Measurements from ENCODE around the gene BEST4.
"Not testable (repeated sequence)": the region's sequence is repeated elsewhere in the genome, so short reads cannot be mapped to it uniquely, and the experiment has no call there.

The BEST4 gene

DNA sequence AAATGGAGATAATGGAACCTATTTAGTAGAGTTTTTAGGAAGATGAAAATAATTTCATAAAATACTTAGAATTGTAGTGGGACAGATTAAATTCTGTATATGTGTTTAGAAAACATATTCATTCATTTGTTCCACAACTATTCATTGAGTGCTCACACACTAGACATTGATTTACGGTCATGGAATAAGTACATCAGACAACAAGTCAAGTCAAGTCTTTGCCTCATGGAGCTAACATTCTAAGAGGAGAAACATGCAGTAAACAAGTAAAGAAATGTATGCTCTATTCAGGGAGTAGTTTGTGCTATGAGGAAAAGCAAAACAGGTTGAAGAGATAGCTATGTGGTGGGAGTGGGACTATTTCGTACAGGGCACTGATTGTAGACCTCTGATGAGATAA is 29.3 kb upstream of the BEST4 start:
- H3K9ac ChIP-seq (ENCODE audit: low read length), result no peak overlapping the region
- no peaks in the 10 kb centered on the region for H3K9me3 ChIP-seq (ENCODE audit: low read length)
- no peak overlapping the region for H3K4me3 ChIP-seq (ENCODE audit: low read depth in 1 of 2, low read length in 2 of 2)
- H3K27me3 ChIP-seq (ENCODE audit: control insufficient read depth in 1 of 2, insufficient read depth in 2 of 2, low read length in 2 of 2), result no peaks in the 10 kb centered on the region
- no peak overlapping the region for H3K27ac ChIP-seq (ENCODE audit: low read depth, low read length)
- H3K4me1 ChIP-seq (ENCODE audit: insufficient read depth, low read length), result peaks cover 15% of the 10 kb centered on the region
- H3K36me3 ChIP-seq (ENCODE audit: insufficient read depth, low read length), result no peaks in the 10 kb centered on the region

DNA sequence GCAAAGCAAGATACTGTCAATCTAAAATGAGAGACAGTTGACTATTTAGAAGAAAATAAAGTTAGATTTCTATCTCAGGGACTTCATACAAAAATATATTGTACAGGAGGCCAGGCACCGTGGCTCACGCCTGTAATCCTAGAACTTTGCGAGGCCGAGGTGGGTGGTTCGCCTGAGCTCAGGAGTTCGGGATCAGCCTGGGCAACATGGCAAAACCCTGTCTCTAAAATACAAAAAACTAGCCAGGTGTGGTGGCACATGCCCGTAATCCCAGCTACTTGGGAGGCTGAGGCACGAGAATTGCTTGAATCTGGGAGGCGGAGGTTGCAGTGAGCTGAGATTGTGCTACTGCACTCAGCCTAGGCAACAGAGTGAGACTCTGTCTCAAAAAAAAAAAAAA is 28.0 kb upstream of the BEST4 start:
- not testable (repeated sequence) for H3K4me1 ChIP-seq (ENCODE audit: insufficient read depth, low read length); H3K4me3 ChIP-seq (ENCODE audit: low read depth in 1 of 2, low read length in 2 of 2)

DNA sequence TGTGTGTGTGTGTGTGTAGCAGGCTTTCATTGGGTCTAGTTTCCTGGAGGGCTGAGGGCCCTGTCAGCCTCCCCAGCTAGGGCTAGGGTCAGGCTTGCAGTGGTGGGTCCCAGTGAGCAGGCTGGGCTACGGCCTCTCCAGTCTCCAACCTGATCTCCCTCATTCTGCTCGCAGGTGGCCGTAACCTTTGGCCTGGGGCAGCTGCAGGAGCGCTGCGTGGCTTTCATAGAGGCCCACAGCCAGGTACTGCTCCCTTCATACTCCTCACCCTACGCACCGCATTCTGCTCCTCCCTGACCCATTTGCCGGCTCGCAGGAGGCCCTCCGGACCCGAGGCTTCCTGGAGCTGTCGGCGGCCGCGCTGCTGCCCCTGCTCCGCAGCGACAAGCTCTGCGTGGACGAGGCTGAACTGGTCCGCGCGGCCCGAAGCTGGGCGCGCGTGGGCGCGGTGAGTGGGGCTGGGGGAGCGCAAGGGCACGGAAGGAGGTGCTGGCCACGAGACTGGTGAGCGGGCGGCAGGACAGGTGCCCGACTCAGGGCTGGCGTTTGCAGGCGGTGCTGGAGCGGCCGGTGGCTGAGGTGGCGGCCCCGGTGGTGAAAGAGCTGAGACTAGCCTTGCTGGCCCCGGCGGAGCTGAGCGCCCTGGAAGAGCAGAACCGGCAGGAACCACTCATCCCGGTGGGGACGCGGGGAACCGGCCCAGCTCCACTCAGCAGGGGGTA is 25.0 kb upstream of the BEST4 start:
- Histone ChIP-seq H3K36me3 (ENCODE audit: insufficient read depth, low read length) (no peaks in the 10 kb centered on the region), H3K9me3 (ENCODE audit: low read length) (no peaks in the 10 kb centered on the region), H3K4me1 (ENCODE audit: insufficient read depth, low read length) (peaks cover 30% of the 10 kb centered on the region), H3K9ac (ENCODE audit: low read length) (peak overlapping the region; percentile 27), H3K27me3 (ENCODE audit: control insufficient read depth in 1 of 2, insufficient read depth in 2 of 2, low read length in 2 of 2) (no peaks in the 10 kb centered on the region), H3K27ac (ENCODE audit: low read depth, low read length) (peak overlapping the region; percentile 92), H3K4me3 (ENCODE audit: low read depth in 1 of 2, low read length in 2 of 2) (peak overlapping the region; percentile 46 to 63)

More for the DNA sequence above, 28.0 kb upstream of the BEST4 start:
- H3K9me3 ChIP-seq (ENCODE audit: low read length); H3K36me3 ChIP-seq (ENCODE audit: insufficient read depth, low read length); H3K9ac ChIP-seq (ENCODE audit: low read length); H3K27ac ChIP-seq (ENCODE audit: low read depth, low read length); H3K27me3 ChIP-seq (ENCODE audit: control insufficient read depth in 1 of 2, insufficient read depth in 2 of 2, low read length in 2 of 2): not testable (repeated sequence)

DNA sequence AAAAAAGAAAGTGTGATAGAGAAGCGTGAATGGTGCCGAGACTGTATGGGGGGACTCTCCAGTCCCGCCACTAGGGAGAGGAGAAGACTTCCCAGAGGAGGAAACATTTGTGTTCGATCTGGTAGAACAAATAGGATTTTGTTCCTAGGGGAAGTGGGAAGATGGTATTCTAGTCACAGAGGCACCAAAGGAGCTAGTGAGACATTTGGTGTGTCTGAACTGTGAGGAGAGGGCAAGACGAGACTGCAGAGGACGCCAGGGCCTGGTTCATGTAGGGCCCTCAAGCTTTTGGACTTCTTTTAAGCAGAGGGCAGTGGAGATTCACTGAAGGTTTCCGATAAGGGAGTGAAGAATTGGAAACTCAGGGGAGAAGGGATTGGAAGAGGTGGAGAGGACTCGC is 23.3 kb upstream of the BEST4 start:
- H3K4me1 ChIP-seq (ENCODE audit: insufficient read depth, low read length), result peaks cover 47% of the 10 kb centered on the region
- no peaks in the 10 kb centered on the region for H3K36me3 ChIP-seq (ENCODE audit: insufficient read depth, low read length)
- no peaks in the 10 kb centered on the region for H3K9me3 ChIP-seq (ENCODE audit: low read length)
- H3K9ac ChIP-seq (ENCODE audit: low read length), result no peak overlapping the region
- H3K27me3 ChIP-seq (ENCODE audit: control insufficient read depth in 1 of 2, insufficient read depth in 2 of 2, low read length in 2 of 2), result no peaks in the 10 kb centered on the region
- no peak overlapping the region for H3K4me3 ChIP-seq (ENCODE audit: low read depth in 1 of 2, low read length in 2 of 2)
- H3K27ac ChIP-seq (ENCODE audit: low read depth, low read length), result no peak overlapping the region

DNA sequence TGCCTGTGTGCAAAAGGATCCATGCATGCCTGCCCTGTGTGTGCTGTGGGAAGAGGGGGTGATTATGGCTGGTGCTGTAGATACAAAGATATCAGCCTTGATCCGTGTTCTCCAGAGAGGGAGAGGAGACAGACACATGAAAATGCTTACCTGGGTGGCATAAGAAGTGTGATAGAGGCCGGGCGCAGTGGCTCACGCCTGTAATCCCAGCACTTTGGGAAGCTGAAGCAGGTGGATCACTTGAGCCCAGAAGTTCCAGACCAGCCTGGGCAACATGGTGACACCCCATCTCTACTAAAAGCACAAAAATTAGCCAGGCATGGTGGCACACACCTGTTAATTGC is 22.8 kb upstream of the BEST4 start:
- H3K9me3 ChIP-seq (ENCODE audit: low read length); H3K9ac ChIP-seq (ENCODE audit: low read length): not testable (repeated sequence)

DNA sequence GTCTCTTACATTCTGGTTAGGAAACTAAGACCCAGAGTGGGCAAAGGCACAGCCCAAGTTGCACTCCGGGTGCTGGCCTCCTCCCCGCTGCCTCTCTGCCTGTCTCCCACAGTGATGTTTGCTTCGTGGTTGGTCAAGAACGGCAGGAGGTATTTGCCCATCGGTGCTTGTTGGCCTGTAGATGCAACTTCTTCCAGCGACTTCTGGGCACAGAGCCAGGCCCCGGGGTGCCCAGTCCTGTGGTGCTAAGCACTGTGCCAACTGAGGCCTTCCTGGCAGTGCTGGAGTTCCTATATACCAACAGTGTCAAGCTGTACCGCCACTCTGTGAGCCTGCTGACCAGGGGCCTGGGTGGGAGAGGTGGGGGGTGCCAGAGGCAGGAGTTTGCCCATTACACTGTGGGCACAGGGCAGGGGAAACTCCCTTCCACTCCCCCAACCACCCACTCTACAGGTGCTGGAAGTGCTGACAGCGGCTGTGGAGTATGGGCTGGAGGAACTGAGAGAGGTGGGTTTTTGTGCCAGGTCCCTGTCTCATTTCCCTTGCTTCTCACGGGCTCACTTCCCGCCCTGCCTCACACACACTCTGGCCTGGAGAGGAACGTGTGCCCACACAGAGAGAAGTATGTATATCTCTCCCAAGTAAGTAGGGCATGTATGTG is 22.3 kb upstream of the BEST4 start:
- H3K27ac ChIP-seq (ENCODE audit: low read depth, low read length), result peak overlapping the region; percentile 99
- peaks cover 6% of the 10 kb centered on the region for H3K36me3 ChIP-seq (ENCODE audit: insufficient read depth, low read length)
- no peaks in the 10 kb centered on the region for H3K27me3 ChIP-seq (ENCODE audit: control insufficient read depth in 1 of 2, insufficient read depth in 2 of 2, low read length in 2 of 2)
- H3K9me3 ChIP-seq (ENCODE audit: low read length), result no peaks in the 10 kb centered on the region
- peak overlapping the region; percentile 14 for H3K9ac ChIP-seq (ENCODE audit: low read length)
- H3K4me1 ChIP-seq (ENCODE audit: insufficient read depth, low read length), result peaks cover 47% of the 10 kb centered on the region
- H3K4me3 ChIP-seq (ENCODE audit: low read depth in 1 of 2, low read length in 2 of 2), result peak overlapping the region in 1 of 2 donors; percentile 46

More for the DNA sequence above, 22.8 kb upstream of the BEST4 start:
- not testable (repeated sequence) for H3K36me3 ChIP-seq (ENCODE audit: insufficient read depth, low read length); H3K27me3 ChIP-seq (ENCODE audit: control insufficient read depth in 1 of 2, insufficient read depth in 2 of 2, low read length in 2 of 2); H3K27ac ChIP-seq (ENCODE audit: low read depth, low read length); H3K4me3 ChIP-seq (ENCODE audit: low read depth in 1 of 2, low read length in 2 of 2)
- peaks cover 47% of the 10 kb centered on the region for H3K4me1 ChIP-seq (ENCODE audit: insufficient read depth, low read length)

DNA sequence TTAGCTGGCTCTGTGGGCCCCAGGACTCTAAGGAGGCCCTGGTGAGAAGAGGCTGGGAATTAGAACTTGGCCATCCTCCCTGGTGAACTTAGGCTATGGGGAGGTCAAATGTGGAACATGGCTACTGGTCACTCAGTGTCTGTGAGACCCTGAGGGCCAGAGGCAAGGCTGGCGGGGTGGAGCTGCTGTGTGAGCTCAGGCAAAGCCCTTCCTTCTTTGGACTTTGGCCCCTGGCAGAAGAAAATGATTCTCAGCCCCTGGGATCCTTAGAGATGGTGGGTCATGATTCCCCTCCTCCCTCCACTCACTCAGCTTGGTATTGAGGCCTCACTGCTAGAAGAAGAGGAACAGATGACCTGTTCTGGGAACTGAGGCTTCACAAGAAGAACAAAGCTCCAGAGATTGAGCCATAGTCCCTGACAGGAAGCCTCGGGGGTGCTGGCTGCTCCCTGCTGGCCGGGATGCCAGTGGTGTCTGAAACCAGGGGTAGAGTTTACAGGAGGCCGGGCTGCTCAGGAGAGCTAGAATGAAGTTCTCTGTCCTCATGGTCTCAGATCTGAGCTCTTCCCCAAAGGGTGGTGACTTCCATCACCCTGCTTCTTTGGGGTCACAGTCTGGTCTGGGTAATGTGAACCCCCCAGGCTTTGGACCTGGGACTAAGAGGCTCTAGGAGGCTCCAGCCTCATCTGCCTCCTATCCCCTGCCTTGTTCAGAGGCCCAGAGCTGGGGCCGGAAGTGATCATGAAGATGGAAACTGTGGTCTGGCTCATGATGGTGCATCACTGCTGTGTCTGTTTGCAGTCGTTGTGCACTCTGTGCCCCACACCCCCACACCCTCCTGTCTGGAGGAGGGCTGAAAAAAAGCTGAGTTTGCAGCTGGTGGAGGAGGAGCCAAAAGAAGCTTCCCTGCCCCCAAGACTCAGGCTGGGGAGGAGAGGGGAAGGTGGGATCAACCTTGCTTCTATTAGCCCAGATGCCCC is 21.3 kb upstream of the BEST4 start:
- Histone ChIP-seq H3K9ac (ENCODE audit: low read length) (peak overlapping the region; percentile 18), H3K27me3 (ENCODE audit: control insufficient read depth in 1 of 2, insufficient read depth in 2 of 2, low read length in 2 of 2) (no peaks in the 10 kb centered on the region), H3K4me1 (ENCODE audit: insufficient read depth, low read length) (peaks cover 47% of the 10 kb centered on the region), H3K9me3 (ENCODE audit: low read length) (no peaks in the 10 kb centered on the region), H3K4me3 (ENCODE audit: low read depth in 1 of 2, low read length in 2 of 2) (peak overlapping the region in 1 of 2 donors; percentile 46), H3K36me3 (ENCODE audit: insufficient read depth, low read length) (peaks cover 9% of the 10 kb centered on the region), H3K27ac (ENCODE audit: low read depth, low read length) (peak overlapping the region; percentile 99)

DNA sequence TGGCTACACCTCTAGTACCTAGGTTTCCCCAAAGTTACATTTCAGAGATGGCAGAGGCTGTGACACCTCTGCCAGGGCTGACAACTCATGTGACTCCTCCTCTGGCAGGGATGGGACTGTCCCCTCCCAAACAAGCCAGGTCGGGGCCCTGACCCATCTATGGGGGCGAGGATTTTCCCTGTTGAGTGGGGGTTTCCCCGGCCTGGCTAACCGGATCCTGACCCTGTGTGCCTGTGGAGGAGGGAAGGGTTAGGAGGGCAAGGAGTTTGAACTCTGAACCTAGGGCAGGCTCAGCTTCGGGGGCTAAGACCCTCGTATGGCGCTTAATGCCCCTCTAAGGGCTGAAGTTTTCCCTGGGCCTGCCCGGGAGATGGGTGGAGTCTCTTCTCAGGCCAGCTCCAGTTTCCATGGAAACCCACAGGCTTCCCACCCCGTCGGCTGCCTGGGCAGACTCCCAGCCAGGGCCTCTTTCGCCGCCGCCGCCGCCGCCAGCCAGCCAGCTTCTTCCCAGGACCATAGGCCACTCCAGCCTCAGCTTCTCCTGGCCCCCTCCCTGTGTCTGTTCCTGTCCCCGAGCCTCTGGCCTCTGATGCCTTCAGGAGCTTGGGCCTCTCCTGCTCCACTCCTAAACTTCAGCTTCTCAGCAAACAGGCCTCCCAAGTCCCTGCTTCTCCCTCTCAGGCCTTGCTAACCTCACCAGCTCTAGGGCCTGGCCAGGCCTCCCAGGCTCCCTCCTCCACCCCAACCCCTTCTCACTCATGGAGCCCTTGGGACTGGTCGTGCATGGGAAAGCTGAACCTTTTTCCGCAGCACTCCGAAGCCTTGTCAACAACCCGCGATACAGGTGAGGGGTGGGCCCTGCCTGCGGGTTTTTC is 20.3 kb upstream of the BEST4 start, which contains the start of gene BTBD19:
Gene BTBD19, plus strand, starts transcription at position 461 of the 875 bp plus-strand sequence. Its CDS starts 298 bp downstream, at position 759.
- Histone ChIP-seq H3K9me3 (ENCODE audit: low read length) (no peaks in the 10 kb centered on the region), H3K4me1 (ENCODE audit: insufficient read depth, low read length) (peaks cover 47% of the 10 kb centered on the region)

DNA sequence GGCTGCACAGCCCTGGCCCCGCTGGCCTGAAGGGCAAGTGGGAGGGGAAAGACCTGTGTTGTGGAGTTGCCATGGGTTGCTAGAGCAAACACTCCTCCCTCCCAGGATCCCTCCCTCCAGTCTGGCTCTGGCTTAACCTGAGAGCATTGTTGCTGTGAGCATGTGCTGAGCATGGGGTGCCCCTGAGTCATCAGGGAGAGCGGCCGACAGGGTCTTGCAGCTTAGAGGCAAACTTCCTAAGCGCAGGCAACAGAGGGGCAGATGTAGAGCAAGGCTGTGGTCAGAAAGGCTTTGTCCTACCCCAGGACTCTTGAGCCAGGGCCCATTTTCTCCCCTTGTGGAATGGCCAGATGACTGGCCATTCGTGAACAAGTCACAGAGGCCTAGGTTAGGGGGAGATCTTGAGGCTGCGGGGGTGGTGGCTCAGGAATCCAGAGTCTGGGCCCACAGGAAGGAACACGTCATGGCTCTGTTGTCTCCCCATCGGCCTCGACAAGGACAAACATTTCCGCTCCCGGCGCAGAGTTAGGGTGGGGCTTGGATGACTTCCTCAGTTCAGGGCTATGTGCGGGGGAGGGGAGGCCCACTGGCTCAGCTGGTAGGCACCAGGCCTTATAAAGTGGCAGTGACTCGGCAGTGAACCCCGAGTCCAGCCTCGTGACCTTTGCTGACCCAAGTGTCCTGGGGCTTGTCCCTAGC is 19.5 kb upstream of the BEST4 start:
- H3K27me3 ChIP-seq (ENCODE audit: control insufficient read depth in 1 of 2, insufficient read depth in 2 of 2, low read length in 2 of 2), result no peaks in the 10 kb centered on the region
- peak overlapping the region; percentile 22 to 49 for H3K4me3 ChIP-seq (ENCODE audit: low read depth in 1 of 2, low read length in 2 of 2)
- peaks cover 22% of the 10 kb centered on the region for H3K36me3 ChIP-seq (ENCODE audit: insufficient read depth, low read length)
- peak overlapping the region; percentile 99 for H3K27ac ChIP-seq (ENCODE audit: low read depth, low read length)
- H3K9ac ChIP-seq (ENCODE audit: low read length), result peak overlapping the region; percentile 8
- peaks cover 51% of the 10 kb centered on the region for H3K4me1 ChIP-seq (ENCODE audit: insufficient read depth, low read length)
- no peaks in the 10 kb centered on the region for H3K9me3 ChIP-seq (ENCODE audit: low read length)

More for the DNA sequence above, 20.3 kb upstream of the BEST4 start, which contains the start of gene BTBD19:
- Histone ChIP-seq H3K4me3 (ENCODE audit: low read depth in 1 of 2, low read length in 2 of 2) (peak within 1 kb of the TSS; percentile 22 to 46), H3K27ac (ENCODE audit: low read depth, low read length) (peak within 1 kb of the TSS; percentile 99), H3K9ac (ENCODE audit: low read length) (peak within 1 kb of the TSS; percentile 18), H3K27me3 (ENCODE audit: control insufficient read depth in 1 of 2, insufficient read depth in 2 of 2, low read length in 2 of 2) (no peaks in the 10 kb centered on the region), H3K36me3 (ENCODE audit: insufficient read depth, low read length) (peaks cover 18% of the 10 kb centered on the region)

DNA sequence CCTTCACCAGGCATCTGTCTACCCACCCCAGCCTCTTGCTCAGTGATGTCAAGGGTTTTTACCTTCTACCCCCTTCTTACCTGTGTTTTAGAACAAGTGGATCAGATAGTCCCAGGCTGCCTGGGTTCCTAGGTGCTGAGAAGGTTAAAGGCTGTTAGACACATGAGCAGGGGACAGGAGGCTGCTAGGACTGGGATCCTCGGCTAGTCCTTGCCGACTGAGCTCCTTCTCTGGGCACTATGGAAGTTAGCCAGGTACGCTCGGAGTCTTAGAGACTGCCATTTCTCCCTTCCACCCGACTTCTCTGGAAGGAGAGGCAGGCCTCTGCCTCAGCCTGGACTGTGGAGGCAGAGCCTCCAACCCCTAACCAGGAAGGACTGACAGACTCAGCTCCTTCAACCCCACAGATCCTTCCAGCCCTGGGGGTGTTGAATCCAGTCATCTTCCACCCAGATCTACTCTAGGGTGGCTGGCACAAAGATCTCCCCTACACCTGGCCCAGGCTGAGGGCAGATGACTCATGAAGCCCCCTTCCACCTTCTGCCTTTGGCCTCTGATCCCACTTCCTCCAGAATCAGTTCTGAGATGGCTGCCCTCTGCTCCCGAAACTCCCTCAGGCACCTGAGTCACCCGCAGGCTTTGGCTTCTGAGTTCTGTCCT is 18.9 kb upstream of the BEST4 start, which contains the start of gene DYNLT4:
Gene DYNLT4, minus strand, starts transcription at position 648 of the 660 bp plus-strand sequence. CDS start 683 bp downstream, outside the sequence.
- H3K4me3 ChIP-seq (ENCODE audit: low read depth in 1 of 2, low read length in 2 of 2), result peak within 1 kb of the TSS; percentile 22 to 49
- peak within 1 kb of the TSS; percentile 99 for H3K27ac ChIP-seq (ENCODE audit: low read depth, low read length)
- no peaks in the 10 kb centered on the region for H3K27me3 ChIP-seq (ENCODE audit: control insufficient read depth in 1 of 2, insufficient read depth in 2 of 2, low read length in 2 of 2)
- peaks cover 22% of the 10 kb centered on the region for H3K36me3 ChIP-seq (ENCODE audit: insufficient read depth, low read length)
- peak within 1 kb of the TSS; percentile 8 for H3K9ac ChIP-seq (ENCODE audit: low read length)
- H3K9me3 ChIP-seq (ENCODE audit: low read length), result no peaks in the 10 kb centered on the region
- peaks cover 58% of the 10 kb centered on the region for H3K4me1 ChIP-seq (ENCODE audit: insufficient read depth, low read length)
